H1 (cell line): ENCODE results near the gene MSANTD4. TPM values are rescaled to one million over a fixed set of nuclear protein-coding genes. Genes with fewer than 3 reads are reported as not detected.

Source experiments
- CTCF ChIA-PET: fragments of 300-600 bp; sonication (Branson Sonifier 250); formaldehyde crosslinking; loops from one replicate; lab custom pipeline; 2021; ENCODE audit not compliant: partially characterized antibody; lab: Charles Lee
- POLR2A ChIA-PET: fragments of 300-600 bp; sonication (Branson Sonifier 250); formaldehyde crosslinking; loops from one replicate; lab custom pipeline; 2021; ENCODE audit warnings: inconsistent platforms; ENCODE audit not compliant: partially characterized antibody; lab: Charles Lee
- DNase-seq, 2 experiments: peaks; one replicate each; pipeline versions ENCODE4 v3.0.0 to v3.0.0-alpha.2; 2010 to 2022; ENCODE audit warnings: low spot score in 2 of 2, low read depth in 1 of 2, mixed read lengths in 1 of 2
- FAIRE-seq: peaks from 2 replicates; lab custom pipeline; 2011; peaks lifted over from hg19 to GRCh38; lab: Jason Lieb, UNC
- H2AFZ ChIP-seq: 2 replicates; pipeline ENCODE4 v1.8.1; 2012; ENCODE audit warnings: low read length, inconsistent platforms
- H2AK5ac ChIP-seq: 2 replicates; pipeline ENCODE4 v1.6.1; 2013; ENCODE audit warnings: low read depth, low read length
- H2BK120ac ChIP-seq: replicated peaks from 2 replicates; pipeline ENCODE3; 2013; ENCODE audit warnings: low read depth, low read length, inconsistent platforms
- H2BK12ac ChIP-seq: 2 replicates; pipeline ENCODE4 v1.6.1; 2013; ENCODE audit warnings: low read depth, low read length
- H2BK15ac ChIP-seq: 2 replicates; pipeline ENCODE4 v1.6.1; 2013; ENCODE audit warnings: low read length
- H2BK20ac ChIP-seq: 2 replicates; pipeline ENCODE4 v1.6.1; 2013; ENCODE audit warnings: low read length
- H2BK5ac ChIP-seq: 2 replicates; pipeline ENCODE4 v1.6.1; 2013; ENCODE audit warnings: low read depth, low read length
- H3K14ac ChIP-seq: 2 replicates; pipeline ENCODE4 v1.6.1; 2013; ENCODE audit warnings: inconsistent platforms; ENCODE audit not compliant: insufficient read length
- H3K18ac ChIP-seq: 2 replicates; pipeline ENCODE4 v1.6.1; 2013; ENCODE audit warnings: low read length; ENCODE audit errors: extremely low read depth
- H3K23ac ChIP-seq: 2 replicates; pipeline ENCODE4 v1.6.1; 2013; ENCODE audit warnings: inconsistent platforms; ENCODE audit not compliant: insufficient read length
- H3K23me2 ChIP-seq: 2 replicates; pipeline ENCODE4 v1.6.1; 2013; ENCODE audit warnings: low read depth, low read length
- H3K27ac ChIP-seq: 2 replicates; pipeline ENCODE4 v1.6.1; 2011; ENCODE audit warnings: low read depth, low read length, inconsistent platforms
- H3K27me3 ChIP-seq, 4 experiments: replicated peaks in 1 of 4; 1 replicate in 1 of 4; 2 replicates in 3 of 4; pipeline versions ENCODE4 v1.6.1 to v1.8.1; 2011 to 2013; ENCODE audit warnings: low read length in 3 of 4, mild to moderate bottlenecking in 3 of 4, inconsistent platforms in 2 of 4, mixed read lengths in 2 of 4, moderate library complexity in 1 of 4; ENCODE audit not compliant: control insufficient read depth in 3 of 4, insufficient read depth in 3 of 4; ENCODE audit errors: extremely low read depth in 1 of 4
- H3K36me3 ChIP-seq, 4 experiments: 2 replicates each; pipeline versions ENCODE4 v1.6.1 to v1.8.1; 2011 to 2013; ENCODE audit warnings: mild to moderate bottlenecking in 4 of 4, low read length in 3 of 4, moderate library complexity in 2 of 4, control low read depth in 1 of 4, inconsistent platforms in 1 of 4; ENCODE audit not compliant: insufficient read depth in 4 of 4, control insufficient read depth in 2 of 4
- H3K4ac ChIP-seq: replicated peaks from 2 replicates; pipeline ENCODE3; 2013; ENCODE audit warnings: low read length, low read depth, mixed read lengths, inconsistent platforms; ENCODE audit not compliant: insufficient read length
- H3K4me1 ChIP-seq, 4 experiments: replicated peaks in 1 of 4; 1 replicate in 1 of 4; 2 replicates in 3 of 4; pipeline versions ENCODE4 v1.6.1 to v1.8.1; 2011 to 2013; ENCODE audit warnings: low read length in 3 of 4, inconsistent platforms in 2 of 4, mixed read lengths in 1 of 4; ENCODE audit not compliant: insufficient read depth in 4 of 4, control insufficient read depth in 3 of 4
- H3K4me2 ChIP-seq, 2 experiments: 2 replicates each; pipeline versions ENCODE4 v1.6.1 to v1.8.1; 2011 to 2013; ENCODE audit warnings: low read depth in 2 of 2, low read length in 2 of 2, control low read depth in 1 of 2, inconsistent platforms in 1 of 2, mild to moderate bottlenecking in 1 of 2; ENCODE audit not compliant: insufficient read depth in 1 of 2
- H3K4me3 ChIP-seq, 4 experiments: fragments of 200-600, 300-600 bp in 1 of 4; sonication (generic), shearing (Covaris generic), sonication (Bioruptor Twin) in 1 of 4; 2 replicates each; pipeline versions ENCODE4 v1.5.1 to v1.8.1; 2011 to 2016; ENCODE audit warnings: low read length in 4 of 4, low read depth in 3 of 4, control low read depth in 2 of 4, inconsistent platforms in 2 of 4, mild to moderate bottlenecking in 2 of 4, mixed read lengths in 1 of 4, moderate library complexity in 1 of 4; ENCODE audit not compliant: insufficient read depth in 2 of 4; ENCODE audit errors: extremely low read depth in 1 of 4
- H3K56ac ChIP-seq: replicated peaks from 2 replicates; pipeline ENCODE3; 2013; ENCODE audit warnings: low read depth, mild to moderate bottlenecking, mixed read lengths, low read length, inconsistent platforms; ENCODE audit not compliant: insufficient read length
- H3K79me1 ChIP-seq: 2 replicates; pipeline ENCODE4 v1.6.1; 2013; ENCODE audit warnings: low read depth, low read length, control low read depth
- H3K79me2 ChIP-seq, 2 experiments: 2 replicates each; pipeline versions ENCODE4 v1.6.1 to v1.8.1; 2012 to 2013; ENCODE audit warnings: low read length in 2 of 2, mild to moderate bottlenecking in 2 of 2, inconsistent platforms in 1 of 2; ENCODE audit not compliant: insufficient read depth in 2 of 2, control insufficient read depth in 1 of 2
- H3K9ac ChIP-seq, 4 experiments: replicated peaks in 1 of 4; 1 replicate in 1 of 4; 2 replicates in 3 of 4; pipeline versions ENCODE4 v1.6.1 to v1.8.1; 2011 to 2013; ENCODE audit warnings: low read depth in 3 of 4, low read length in 3 of 4, control low read depth in 2 of 4, mild to moderate bottlenecking in 2 of 4, moderate library complexity in 2 of 4, inconsistent platforms in 1 of 4; ENCODE audit errors: extremely low read depth in 1 of 4
- H3K9me3 ChIP-seq, 2 experiments: 2 replicates each; pipeline versions ENCODE4 v1.6.1 to v1.8.1; 2012 to 2013; ENCODE audit warnings: mild to moderate bottlenecking in 2 of 2, moderate library complexity in 2 of 2, control low read depth in 1 of 2, inconsistent platforms in 1 of 2, low read depth in 1 of 2, low read length in 1 of 2, mixed read lengths in 1 of 2; ENCODE audit not compliant: insufficient read depth in 2 of 2
- H4K20me1 ChIP-seq, 2 experiments: replicated peaks in 1 of 2; 2 replicates each; pipeline versions ENCODE3 to v1.8.1; 2011 to 2013; ENCODE audit warnings: inconsistent platforms in 2 of 2, low read length in 2 of 2, mild to moderate bottlenecking in 1 of 2; ENCODE audit not compliant: insufficient read depth in 2 of 2, control insufficient read depth in 1 of 2
- H4K5ac ChIP-seq: 2 replicates; pipeline ENCODE4 v1.6.1; 2013; ENCODE audit warnings: low read length, low read depth, mixed read lengths, inconsistent platforms; ENCODE audit not compliant: insufficient read length
- H4K8ac ChIP-seq: 2 replicates; pipeline ENCODE4 v1.8.0; 2013; ENCODE audit warnings: mild to moderate bottlenecking, moderate library complexity, low read length, inconsistent platforms; ENCODE audit not compliant: insufficient read depth; ENCODE audit errors: extremely low read depth
- H4K91ac ChIP-seq: replicated peaks from 2 replicates; pipeline ENCODE3; 2013; ENCODE audit warnings: low read length, mixed read lengths, inconsistent platforms; ENCODE audit not compliant: insufficient read length
- ASH2L ChIP-seq: fragments of 200-600, 300-600 bp; sonication (generic); IDR thresholded peaks from one replicate; pipeline ENCODE4 v1.7.1; 2017; ENCODE audit warnings: low read length
- BACH1 ChIP-seq: IDR thresholded peaks from 2 replicates; pipeline ENCODE4 v1.6.1; 2012; ENCODE audit warnings: low read length, improper control_type of control experiment
- BCL11A ChIP-seq, 2 experiments: IDR thresholded peaks; one replicate each; pipeline ENCODE4 v1.6.1; 2011; ENCODE audit warnings: low read depth in 2 of 2, low read length in 2 of 2, mild to moderate bottlenecking in 2 of 2
- CBX8 ChIP-seq: fragments of 300-800, 300-1000 bp; sonication (generic); IDR thresholded peaks from 2 replicates; pipeline ENCODE4 v1.7.1; 2016; ENCODE audit warnings: low read depth, low read length, borderline replicate concordance
- E2F6 ChIP-seq: IDR thresholded peaks from 2 replicates; pipeline ENCODE4 v1.6.1; 2012; ENCODE audit warnings: inconsistent platforms
- GTF2F1 ChIP-seq: IDR thresholded peaks from 2 replicates; pipeline ENCODE4 v1.6.1; 2012; ENCODE audit warnings: low read depth, low read length, improper control_type of control experiment, borderline replicate concordance
- HDAC2 ChIP-seq, 2 experiments: fragments of 300-600 bp in 1 of 2; sonication (generic) in 1 of 2; IDR thresholded peaks; 2 replicates each; pipeline ENCODE4 v1.6.1; 2011 to 2012; ENCODE audit warnings: low read depth in 2 of 2, low read length in 2 of 2, mild to moderate bottlenecking in 2 of 2, moderate library complexity in 2 of 2, borderline replicate concordance in 1 of 2, inconsistent platforms in 1 of 2
- PHF8 ChIP-seq: fragments of 200-600 bp; sonication (generic); conservative IDR thresholded peaks from 2 replicates; pipeline ENCODE4 v1.7.1; 2012; ENCODE audit warnings: low read depth, mild to moderate bottlenecking, inconsistent platforms, low read length, moderate library complexity
- SUZ12 ChIP-seq: fragments of 200-600 bp; sonication (generic); IDR thresholded peaks from 2 replicates; pipeline ENCODE4 v1.6.1; 2012; ENCODE audit warnings: mild to moderate bottlenecking, inconsistent platforms, low read length, moderate library complexity, mixed read lengths
- WGBS, 2 experiments: shearing (Covaris generic) in 1 of 2; methylation state at CpG; one replicate each; pipeline versions ENCODE4 v1.1.6 to v1.1.7; 2013 to 2015; ENCODE audit warnings: low lambda C conversion rate in 2 of 2, mixed read lengths in 2 of 2, inconsistent platforms in 1 of 2, low coverage in 1 of 2, missing lambda C conversion rate in 1 of 2; ENCODE audit not compliant: insufficient replicate concordance in 2 of 2, insufficient coverage in 1 of 2, insufficient read length in 1 of 2; ENCODE audit errors: extremely low coverage in 1 of 2, missing lambda C conversion rate in 1 of 2; 5-methylcytosine and 5-hydroxymethylcytosine counted together
- polyA plus RNA-seq, 7 experiments: library from polyadenylated mRNA; depleted of rRNA in 3 of 7; stranded (reverse) in 5 of 7; unstranded in 2 of 7; fragments of >200 nt in 5 of 7; fragments of 200-250 nt in 2 of 7; gene quantifications; 1 replicate in 5 of 7; 2 replicates in 1 of 7; 4 replicates in 1 of 7; pipeline versions ENCODE4 v1.2.1 to v1.2.3, GENCODE V29; 2011 to 2013; ENCODE audit warnings: missing spikeins in 2 of 7, mixed read lengths in 2 of 7
- total RNA-seq: library from RNA; stranded (reverse); fragmentation: NEBNext Ultra II Directional; extraction: Animal tissue kit (Norgen Biotek cat#: 25700); gene quantifications from 2 replicates; pipeline ENCODE4 v1.2.1, GENCODE V29; 2021

The MSANTD4 gene
- total and polyA plus RNA-seq, 2 of the 8 experiments (the other 6 are each of a cell fraction or from before 2014, with no cell fraction given) = 5.1 to 21.9 TPM

GRCh38 chr11:106022795-106023275 lies 795 bp upstream of the MSANTD4 start:
- Histone ChIP-seq H3K56ac (peak overlapping the region; percentile 47), H2AFZ (peak overlapping the region; percentile 76), H3K23me2 (no peaks in the 10 kb centered on the region; the same call in 1 of the 2 replicates), H3K79me2 (peaks cover 0 to 37% of the 10 kb centered on the region in 2 experiments; a peak in 3 of 4 replicates), H4K5ac (peak overlapping the region; percentile 93), H3K18ac (no peak overlapping the region), H3K4me2 (peak overlapping the region; percentile 70 to 77), H4K20me1 (peaks cover 0 to 2% of the 10 kb centered on the region in 2 experiments), H2BK12ac (no peak overlapping the region), H3K4me1 (peaks cover 0 to 6% (median 1%) of the 10 kb centered on the region in 4 experiments; a peak in 3 of 7 replicates), H3K27ac (no peak overlapping the region), H3K9ac (no peak overlapping the region; a peak in 1 of 7 replicates), H3K36me3 (0 out of 8 replicates have a peak, but pooled peaks cover 0 to 4% (median 0%) of the 10 kb centered on the region in 4 experiments), H3K79me1 (no peaks in the 10 kb centered on the region; the same call in 1 of the 2 replicates), H2BK15ac (peak overlapping the region; percentile 50; the same call in 1 of the 2 replicates), H4K91ac (peak overlapping the region; percentile 61), H2AK5ac (no peak overlapping the region; the same call in 1 of the 2 replicates), H2BK5ac (peak overlapping the region; percentile 6; the same call in 1 of the 2 replicates), H4K8ac (no peak overlapping the region), H3K23ac (no peak overlapping the region), H3K4ac (peak overlapping the region; percentile 74), H2BK120ac (no peak overlapping the region), H3K9me3 (no peaks in the 10 kb centered on the region), H3K27me3 (no peaks in the 10 kb centered on the region), H2BK20ac (no peak overlapping the region), H3K4me3 (peak overlapping the region in 3 of 4 experiments; percentile 16 to 54 (median 28); a peak in 5 of 8 replicates), H3K14ac (no peak overlapping the region)
- FAIRE-seq (no peak), DNase-seq (no peak)
- WGBS, 2 experiments = 90 to 100% methylated on average over 1 to 7 of the region's 7 CpGs
- CTCF ChIA-PET = no interaction called here
- no peak for TF ChIP-seq SUZ12
- no peak for TF ChIP-seq BCL11A (IDR thresholded peaks at IDR 0.05; ENCODE audit: low read depth in 2 of 2, low read length in 2 of 2)
- no peak for TF ChIP-seq HDAC2 (IDR thresholded peaks at IDR 0.05; ENCODE audit: borderline replicate concordance in 1 of 2, low read depth in 2 of 2, low read length in 2 of 2)
- no peak for TF ChIP-seq CBX8
- no peak for TF ChIP-seq ASH2L
- 0 out of 2 replicates have a peak, but pooled peaks have one; percentile 8 for TF ChIP-seq PHF8
- TF ChIP-seq E2F6 = no peak
- TF ChIP-seq BACH1 = no peak
- TF ChIP-seq GTF2F1 = no peak
- POLR2A ChIA-PET = interaction anchor here (0.6 to 1.2 kb wide), 3 partner anchors 15 to 411 kb away, joined by 3 to 4 read pairs (median 4); no protein-coding TSS in a partner anchor
